Fibroblast of skin of left quadriceps (primary cell): ENCODE measurements around the gene OR5H14.
"Not testable (repeated sequence)": the region's sequence is repeated elsewhere in the genome, so short reads cannot be mapped to it uniquely, and the experiment has no call there.

ENCODE experiments used
- DNase-seq, 2 experiments: peaks; one replicate each; pipeline ENCODE4 v3.0.0-alpha.2; 2013; ENCODE audit warnings: low read depth in 2 of 2

Gene OR5H14

DNA sequence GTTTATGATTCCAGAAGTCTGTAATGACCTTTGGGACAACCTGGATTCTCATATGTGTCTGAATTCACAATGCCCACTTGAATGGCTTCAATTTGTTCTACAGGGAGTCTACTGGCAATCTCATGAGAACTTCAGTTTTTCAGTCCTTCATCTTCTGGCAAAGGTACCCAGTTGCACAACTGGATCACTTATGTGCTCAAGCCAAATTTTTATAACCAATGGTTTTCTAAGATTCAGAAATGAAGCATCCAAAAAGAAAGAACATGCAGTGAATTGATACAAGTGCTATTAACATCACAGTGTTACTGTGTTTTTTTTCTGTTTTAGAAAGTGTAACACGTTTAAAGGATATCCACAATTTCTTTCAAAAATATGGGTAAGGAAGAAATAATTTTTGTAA lies at the start of gene OR5H14:
Gene OR5H14 (plus strand): TSS at position 301 of the 400 bp plus-strand sequence. CDS start 1,907 bp downstream, outside the sequence.
- no peak for DNase-seq

DNA sequence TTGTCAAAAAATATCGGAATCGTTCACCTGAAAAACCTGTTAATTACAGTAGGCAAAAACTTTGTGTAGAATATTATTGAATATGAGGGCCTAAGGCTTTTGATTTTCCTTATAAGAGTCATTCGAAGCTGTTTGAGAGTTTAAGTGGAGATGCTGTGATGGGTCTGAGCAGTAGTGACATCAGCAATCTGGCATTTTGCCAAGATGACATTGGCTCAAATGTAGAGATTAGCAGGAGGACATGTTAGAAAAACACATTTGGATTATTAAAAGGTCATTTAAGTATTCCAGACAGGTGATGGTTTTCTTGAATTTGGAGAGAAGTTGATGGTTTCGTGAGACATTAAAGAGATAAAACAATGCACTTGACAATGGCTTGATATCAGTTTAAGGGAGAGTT lies 47.4 kb upstream of the OR5H14 start:
- DNase-seq, result no peak

DNA sequence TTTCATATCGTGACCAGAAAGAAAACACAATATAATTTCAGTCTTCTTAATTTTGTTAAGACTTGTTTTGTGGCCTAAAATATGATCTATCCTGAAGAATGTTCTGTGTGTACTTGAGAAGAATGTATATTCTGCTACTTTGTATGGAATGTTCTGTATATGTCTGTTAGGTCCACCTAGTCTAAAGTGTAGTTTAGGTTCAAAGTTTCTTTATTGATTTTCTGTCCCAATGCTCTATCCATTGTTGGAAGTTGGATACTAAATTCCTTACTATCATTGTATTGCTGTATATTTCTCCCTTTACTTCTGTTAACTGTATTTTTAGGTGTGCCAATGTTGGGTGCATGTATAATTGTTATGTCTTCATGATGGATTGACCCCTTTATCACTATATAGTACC lies 39.1 kb upstream of the OR5H14 start:
- DNase-seq, result no peak

DNA sequence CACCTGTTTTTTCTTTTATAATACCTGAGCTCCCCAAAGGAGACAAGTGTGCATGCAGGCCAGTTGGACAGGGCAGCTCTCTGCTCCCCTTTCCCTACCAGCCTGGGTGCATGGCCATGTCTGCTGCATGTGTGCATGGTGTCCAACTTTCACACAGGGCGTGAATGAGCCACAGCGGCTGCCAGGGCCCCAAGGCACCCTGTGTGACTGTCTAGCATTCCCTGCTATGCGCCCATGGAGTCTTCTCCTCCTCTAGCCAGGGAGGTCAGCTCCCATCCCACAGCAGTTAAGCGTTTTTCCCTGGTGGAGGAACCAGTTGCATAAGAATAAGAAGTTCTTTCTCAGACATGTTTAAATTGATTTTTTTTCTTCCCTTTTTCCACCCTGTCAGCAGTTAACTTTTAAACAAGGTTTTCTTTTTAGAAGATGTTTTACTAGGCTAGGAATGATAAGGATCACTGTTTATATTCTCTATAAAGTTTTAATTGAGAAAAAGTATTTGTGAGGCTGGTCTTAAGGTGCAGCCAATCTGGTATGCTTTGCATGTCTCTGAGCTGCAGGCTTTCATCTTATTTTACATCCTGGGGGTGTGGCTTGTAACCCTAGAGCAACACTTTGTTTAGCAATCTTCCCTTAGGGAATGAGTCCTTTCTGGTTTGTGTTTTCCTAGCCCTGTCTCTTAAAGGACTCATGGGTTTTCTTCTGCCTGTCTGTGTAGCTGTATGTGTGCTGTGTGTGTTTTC lies 37.3 kb upstream of the OR5H14 start:
- no peak for DNase-seq

DNA sequence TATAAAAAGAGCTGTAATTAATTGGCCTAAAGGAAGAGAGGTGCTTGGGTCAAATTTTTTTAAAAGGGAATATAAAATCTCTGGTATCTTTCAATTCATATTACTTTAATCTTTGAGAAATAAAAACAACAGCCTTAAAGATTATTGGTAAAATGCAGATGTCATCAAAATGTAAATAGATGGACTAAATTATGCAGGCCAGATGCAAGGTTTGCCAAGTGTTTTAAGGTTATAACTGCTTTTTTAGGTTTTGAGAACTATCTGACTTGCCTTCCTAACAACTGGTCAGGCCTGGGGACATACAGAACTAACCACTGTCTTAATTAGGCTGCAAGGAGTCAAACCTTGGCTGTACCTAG lies 36.8 kb upstream of the OR5H14 start:
- no peak for DNase-seq

DNA sequence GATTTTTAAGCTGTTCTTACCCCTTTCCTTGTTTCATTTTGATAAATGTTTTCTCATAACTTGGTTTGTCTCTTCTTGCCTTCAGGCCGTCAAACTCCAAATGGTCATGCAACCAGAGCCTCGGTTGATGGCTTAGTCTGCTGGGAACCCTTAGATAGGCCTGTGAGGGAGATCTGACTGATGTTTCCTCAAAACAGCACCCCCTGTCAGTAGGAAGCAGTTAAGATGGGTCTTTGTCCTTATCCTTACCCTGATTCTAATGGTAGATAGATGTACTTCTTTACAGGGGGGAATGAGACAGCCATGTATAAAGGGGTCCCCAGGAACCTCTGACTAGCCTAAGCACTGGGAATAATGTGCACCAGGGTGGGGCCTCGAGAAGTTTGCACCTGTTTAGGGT lies 33.0 kb upstream of the OR5H14 start:
- DNase-seq, result no peak

DNA sequence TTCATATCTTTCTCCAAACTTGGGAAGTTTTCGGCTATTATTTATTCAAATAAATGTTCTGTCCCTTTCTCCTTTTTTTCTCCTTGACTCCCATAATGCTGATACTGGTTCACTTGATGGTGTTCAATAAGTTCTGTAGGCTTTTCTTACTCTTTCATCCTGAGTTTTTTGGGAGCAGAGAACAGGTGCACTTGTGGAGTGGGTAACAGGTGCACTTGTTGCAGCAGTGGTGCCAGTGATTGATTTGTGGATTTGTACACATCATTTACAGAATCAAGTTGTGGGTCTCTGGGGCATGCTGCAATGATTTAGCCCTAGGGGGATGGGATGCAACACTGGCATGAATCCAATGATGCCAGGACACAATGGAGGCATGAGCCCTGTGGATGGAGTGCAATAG lies 31.6 kb upstream of the OR5H14 start:
- DNase-seq, result no peak

DNA sequence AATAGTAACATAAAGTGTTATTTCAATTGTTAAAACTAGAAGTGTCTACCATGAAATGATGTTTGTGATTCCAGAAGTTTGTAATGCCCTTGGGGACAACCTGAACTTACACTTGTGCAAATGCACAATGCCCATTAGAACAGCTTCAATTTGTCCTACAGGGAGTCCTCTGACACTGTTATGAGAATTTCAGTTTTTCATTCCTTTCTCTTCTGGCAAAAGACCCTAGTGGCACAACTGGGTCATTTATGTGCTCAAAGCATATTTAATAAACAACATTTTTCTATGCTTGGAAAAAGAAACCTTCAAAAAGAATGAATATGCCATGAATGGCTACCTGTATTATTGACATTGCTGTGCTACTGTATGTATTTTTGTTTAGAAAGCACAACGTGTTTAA lies 16.9 kb upstream of the OR5H14 start, which contains the start of gene OR5H1:
Gene OR5H1 (plus strand): TSS at position 301 of the 400 bp plus-strand sequence. CDS start 1,977 bp downstream, outside the sequence.
- no peak for DNase-seq

DNA sequence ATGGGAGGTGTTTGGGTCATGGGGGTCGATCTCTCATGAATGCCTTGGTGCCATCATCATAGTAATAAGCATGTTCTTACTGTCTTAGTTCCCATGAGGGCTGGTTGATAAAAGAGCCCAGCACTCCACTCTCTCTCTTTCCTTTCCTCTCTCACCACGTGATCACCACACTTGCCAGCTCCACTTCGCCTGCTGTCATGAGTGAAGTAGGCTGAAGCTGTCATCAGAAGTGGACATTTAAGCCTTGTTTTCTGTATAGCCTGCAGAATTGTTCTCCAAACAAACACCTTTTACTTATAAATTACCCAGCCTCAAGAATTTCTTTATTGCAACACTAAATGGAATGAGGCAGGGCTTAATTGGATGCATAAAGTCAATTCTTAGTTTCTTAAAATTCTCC lies 10.6 kb upstream of the OR5H14 start:
- no peak for DNase-seq

DNA sequence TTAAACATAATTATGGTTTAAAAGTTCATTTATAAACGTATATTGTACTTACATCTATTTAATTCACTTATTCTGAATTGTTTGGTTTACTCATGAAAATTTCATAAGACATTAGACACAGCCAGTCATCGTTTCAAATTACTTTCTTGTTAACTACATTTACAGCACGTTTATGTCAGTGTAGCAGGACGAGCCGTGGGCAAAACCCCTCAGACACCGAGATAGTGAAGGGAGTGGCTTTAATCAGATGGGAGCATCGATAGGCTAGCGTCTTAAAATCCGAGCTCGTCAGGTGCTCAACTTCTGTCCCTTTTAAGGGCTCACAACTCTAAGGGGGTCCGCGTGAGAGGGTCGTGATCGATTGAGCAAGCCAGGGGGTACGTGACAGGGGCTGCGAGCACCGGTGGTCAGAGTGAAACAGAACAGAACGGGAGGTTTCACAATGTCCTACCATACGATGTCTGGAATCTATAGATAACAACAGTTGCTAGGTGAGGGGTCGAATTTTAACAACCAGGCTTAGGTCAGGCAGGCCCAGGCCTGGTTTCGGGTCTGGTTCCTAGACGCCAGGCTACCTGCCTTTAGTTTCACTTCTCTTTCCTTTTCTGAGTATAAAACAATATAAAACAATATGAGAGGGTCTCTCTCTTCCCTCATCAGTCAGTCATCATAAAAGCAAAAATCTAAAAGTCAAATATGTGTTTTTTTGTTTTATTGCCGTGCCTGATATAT lies 9.3 kb upstream of the OR5H14 start:
- not testable (repeated sequence) for DNase-seq

DNA sequence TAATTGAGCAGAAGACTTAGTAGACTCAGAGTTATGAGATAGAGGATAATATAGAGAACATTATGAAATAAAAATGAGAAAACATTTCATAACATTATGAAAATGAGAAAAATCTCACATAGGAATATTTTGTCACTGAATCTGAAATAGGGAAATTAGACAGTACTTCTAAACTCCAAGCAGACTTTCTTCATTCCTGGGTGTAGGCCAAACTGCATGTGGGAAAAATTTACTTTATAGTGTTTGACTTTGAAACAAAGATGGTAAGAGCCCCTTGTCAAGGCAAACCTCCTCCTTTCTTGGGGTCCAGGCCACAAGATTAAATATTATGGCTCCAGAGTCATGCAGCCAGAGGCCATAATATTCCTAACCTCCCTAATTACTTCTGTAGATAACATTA lies 6.7 kb upstream of the OR5H14 start:
- DNase-seq, result no peak

DNA sequence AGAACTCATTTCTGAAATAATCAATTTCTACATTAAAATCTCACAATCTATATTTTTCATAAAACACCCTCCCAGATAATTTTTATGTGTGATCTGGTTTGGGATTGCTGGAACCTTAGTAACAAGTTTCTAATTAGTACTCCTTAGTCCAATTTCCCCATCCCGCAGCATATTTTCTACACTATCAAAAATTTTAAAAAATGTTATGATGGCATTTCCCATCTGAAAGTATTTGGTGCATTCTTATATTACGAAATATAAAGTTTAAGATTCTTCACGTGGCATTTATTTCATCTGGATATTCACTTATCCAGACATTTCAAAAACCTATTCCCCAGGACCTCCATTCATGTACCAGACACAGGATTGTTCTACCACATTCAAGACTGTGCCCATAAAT lies 1.5 kb downstream of the OR5H14 start:
- DNase-seq, result no peak

DNA sequence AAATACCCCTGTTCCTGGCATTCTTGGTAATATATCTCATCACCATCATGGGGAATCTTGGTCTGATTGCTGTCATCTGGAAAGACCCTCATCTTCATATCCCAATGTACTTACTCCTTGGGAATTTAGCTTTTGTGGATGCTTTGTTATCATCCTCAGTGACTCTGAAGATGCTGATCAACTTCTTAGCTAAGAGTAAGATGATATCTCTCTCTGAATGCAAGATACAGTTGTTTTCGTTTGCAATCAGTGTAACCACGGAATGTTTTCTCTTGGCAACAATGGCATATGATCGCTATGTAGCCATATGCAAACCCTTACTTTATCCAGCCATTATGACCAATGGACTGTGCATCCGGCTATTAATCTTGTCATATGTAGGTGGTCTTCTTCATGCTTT lies 2.2 kb downstream of the OR5H14 start:
- DNase-seq, result not testable (repeated sequence)

DNA sequence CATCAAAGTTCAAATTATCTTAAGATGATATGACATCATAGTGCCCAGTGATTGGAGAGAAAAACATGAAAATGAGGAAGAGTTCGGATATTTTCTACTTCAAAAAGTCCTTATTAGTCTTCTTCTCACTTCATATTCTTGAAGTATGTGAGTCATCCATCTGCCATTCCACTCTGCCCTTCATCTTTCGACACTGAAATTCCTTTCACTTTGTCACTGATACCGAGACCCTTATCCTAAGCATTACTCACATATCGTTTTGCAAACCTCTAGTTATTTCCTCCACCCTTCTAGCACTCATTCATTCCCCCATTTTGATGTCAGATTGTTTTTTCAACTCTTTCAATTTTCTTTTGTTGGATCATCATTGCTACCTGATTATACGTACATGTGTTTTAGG lies 4.0 kb downstream of the OR5H14 start:
- DNase-seq, result no peak

DNA sequence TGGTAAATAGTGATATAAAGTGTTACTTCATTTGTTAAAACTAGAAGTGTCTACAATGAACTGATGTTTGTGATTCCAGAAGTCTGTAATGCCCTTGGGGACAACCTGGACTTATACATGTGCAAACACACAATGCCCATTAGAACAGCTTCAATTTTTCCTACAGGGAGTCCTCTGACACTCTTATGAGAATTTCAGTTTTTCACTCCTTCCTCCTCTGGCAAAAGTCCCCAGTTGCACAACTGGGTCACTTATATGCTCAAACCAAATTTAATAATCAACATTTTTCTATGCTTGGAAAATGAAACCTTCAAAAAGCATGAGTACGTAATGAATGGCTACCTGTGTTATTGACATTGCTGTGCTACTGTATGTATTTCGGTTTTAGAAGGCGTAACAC lies 19.1 kb downstream of the OR5H14 start, which contains the start of gene OR5H15:
Gene OR5H15 (plus strand): TSS at position 301 of the 400 bp plus-strand sequence. CDS start 2,004 bp downstream, outside the sequence.
- DNase-seq, result no peak

DNA sequence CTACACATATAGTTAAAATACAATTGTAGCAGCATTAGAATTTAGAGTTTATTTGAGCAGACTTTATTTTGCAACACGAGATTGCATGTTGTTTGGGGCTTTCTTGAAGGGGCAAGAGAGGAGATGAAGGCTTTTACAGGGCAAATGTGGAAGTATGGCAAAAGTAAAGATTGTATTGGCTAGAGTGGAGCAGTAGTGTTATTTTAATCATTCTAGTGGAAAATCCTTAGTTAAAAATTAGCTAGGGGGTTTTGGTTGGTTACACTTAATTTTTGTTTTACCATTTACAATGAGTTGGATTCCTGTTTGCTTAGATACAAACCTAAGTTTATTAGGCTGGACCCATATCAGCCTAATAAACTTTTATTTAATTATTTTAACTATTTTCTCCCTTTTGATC lies 23.8 kb downstream of the OR5H14 start:
- no peak for DNase-seq

DNA sequence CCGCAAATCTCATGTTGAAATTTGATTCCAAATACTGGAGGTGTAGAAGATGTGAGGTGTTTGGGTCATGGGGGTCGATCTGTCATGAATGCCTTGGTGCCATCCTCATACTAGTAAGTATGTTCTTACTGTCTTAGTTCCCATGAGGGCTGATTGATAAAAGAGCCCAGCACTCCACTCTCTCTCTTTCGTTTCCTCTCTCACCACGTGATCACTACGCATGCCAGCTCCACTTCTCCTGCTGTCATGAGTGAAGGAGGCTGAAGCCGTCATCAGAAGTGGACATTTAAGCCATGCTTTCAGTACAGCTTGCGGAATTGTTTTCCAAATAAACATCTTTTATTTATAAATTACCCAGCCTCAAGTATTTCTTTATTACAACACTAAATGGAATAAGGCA lies 25.3 kb downstream of the OR5H14 start:
- DNase-seq, result no peak

DNA sequence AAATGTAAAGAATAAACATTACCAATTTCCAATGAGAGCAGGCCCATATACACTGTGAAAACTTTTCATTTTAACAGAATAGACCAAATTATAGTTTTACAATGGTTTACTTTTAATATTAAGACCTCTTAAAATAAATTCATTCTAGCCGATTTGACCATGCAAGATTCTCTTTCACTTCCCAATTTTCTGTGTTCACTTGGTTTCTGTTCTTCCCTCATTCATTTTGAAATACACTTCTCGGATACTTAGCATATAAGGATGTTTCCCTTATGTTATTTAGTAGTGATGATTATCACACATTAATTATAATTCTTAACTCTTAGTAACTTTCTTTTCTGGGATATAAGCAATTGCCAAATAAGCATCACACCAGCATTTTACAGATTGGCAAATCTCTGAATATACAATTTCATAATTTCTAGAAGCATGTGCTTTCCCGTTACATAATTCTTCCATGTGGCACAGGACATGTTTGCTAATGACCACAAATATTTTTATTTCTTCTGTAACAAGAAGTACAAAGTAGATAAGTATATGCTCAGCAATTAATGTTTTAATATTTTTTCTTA lies 33.1 kb downstream of the OR5H14 start:
- DNase-seq, result no peak

DNA sequence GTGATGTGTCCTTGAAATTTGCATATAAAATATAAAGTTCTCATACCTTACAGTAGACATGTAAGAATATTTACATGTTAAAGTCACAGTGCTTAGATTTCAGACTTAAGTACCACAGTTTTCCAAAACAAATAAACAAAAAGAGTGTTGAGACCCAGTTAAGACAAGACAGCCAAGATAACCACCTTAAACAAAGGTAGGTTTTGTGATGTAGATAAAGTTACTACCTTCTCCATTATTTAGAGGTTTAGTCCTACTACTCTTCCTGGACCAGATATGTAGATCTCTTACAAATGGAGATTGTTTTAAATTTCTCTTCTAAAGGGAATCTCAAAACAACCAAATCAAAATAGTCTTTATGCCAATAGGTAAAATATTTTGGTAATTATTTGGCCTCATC lies 34.9 kb downstream of the OR5H14 start:
- DNase-seq, result no peak

DNA sequence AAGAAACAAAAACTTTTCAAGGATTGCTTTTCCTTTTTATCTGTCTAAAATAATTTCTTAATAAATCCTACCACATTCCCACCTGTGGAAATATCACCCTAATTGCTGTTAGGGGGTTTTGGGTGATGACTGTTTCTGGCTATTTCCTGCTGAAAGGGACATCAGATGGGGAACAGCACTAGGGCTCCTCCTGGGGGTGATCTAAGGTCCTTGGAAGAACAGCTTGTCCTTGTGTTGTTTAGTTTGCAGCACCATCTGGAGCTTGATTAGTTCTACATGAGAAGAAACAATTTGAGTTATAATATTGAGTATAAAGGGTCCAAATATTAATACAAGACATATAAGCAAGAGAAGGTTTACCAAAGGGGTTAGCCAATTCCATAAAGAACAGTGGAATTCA lies 37.9 kb downstream of the OR5H14 start:
- no peak for DNase-seq

DNA sequence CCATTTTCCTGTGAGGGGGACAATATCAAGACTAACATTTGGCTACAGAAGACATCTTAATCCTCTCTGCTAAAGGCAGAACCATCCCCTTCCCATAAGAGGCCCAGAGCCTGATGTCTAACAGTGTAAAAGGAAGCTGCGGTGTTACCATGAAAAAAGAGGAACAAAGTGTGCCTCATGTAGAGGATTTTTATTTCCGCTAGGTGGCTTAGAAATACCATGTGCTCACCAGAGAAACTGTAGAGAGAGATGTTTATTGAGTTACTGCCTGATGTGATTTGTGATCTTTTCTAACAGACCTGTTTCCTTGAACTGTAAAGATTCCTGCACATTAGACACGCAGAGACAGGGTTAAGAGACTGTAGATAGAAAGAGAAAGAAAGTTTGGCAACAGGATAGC lies 41.3 kb downstream of the OR5H14 start:
- DNase-seq, result no peak

DNA sequence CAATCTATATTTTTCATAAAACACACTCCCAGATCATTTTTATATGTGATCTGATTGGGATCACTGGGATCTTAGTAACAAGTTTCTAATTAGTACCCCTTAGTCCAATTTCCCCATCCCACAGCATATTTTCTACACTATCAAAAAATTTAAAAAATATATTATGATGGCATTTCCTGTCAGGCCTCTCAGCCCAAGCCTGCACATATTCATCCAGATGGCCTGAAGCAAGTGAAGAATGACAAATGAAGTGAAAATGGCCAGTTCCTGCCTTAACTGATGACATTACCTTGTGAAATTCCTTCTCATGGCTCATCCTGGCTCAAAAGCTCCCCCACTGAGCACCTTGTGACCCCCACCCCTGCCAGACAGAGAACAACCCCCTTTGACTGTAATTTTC lies 43.6 kb downstream of the OR5H14 start:
- not testable (repeated sequence) for DNase-seq

DNA sequence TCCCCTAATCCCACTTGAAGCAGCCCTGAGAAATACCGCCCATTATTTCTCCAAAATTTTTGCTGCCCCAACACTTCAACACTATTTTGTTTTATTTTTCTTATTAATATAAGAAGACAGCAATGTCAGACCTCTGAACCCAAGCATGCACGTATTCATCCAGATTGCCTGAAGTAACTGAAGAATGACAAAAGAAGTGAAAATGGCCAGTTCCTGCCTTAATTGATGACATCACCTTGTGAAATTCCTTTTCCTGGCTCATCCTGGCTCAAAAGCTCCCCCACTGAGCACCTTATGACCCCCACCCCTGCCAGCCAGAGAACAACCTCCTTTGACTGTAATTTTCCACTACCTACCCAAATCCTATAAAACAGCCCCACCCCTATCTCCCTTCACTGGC lies 49.0 kb downstream of the OR5H14 start:
- not testable (repeated sequence) for DNase-seq
